HG02678 (cell line): ENCODE results near the gene NCAM1.

ENCODE experiments used
- ATAC-seq: cut with Tn5 transposase; IDR thresholded peaks from one replicate; pipeline ENCODE4 v1.9.1; 2021; ENCODE audit warnings: mild to moderate bottlenecking, moderate library complexity; ENCODE audit not compliant: unreplicated experiment

Gene NCAM1

GRCh38 chr11:113124578-113124977, 163.4 kb downstream of the NCAM1 start:
- ATAC-seq: no peak

- no peak for ATAC-seq
Measured at GRCh38 chr11:113129261-113129992, 168.2 kb downstream of the NCAM1 start.

- ATAC-seq: no peak
Measured at GRCh38 chr11:113131036-113131775, 170.0 kb downstream of the NCAM1 start.

GRCh38 chr11:113133071-113133470, 171.9 kb downstream of the NCAM1 start:
- ATAC-seq: no peak

GRCh38 chr11:113134626-113135025, 173.4 kb downstream of the NCAM1 start:
- ATAC-seq: no peak

GRCh38 chr11:113137713-113138529, 176.7 kb downstream of the NCAM1 start:
- no peak for ATAC-seq

GRCh38 chr11:113138731-113139130, 177.5 kb downstream of the NCAM1 start:
- no peak for ATAC-seq

- ATAC-seq: no peak
Measured at GRCh38 chr11:113141010-113141409, 179.8 kb downstream of the NCAM1 start.

GRCh38 chr11:113142508-113142907, 181.3 kb downstream of the NCAM1 start:
- no peak for ATAC-seq

- ATAC-seq: no peak
Measured at GRCh38 chr11:113147249-113147648, 186.0 kb downstream of the NCAM1 start.

GRCh38 chr11:113148076-113148475, 186.9 kb downstream of the NCAM1 start:
- ATAC-seq: no peak

GRCh38 chr11:113148652-113149051, 187.4 kb downstream of the NCAM1 start:
- no peak for ATAC-seq

GRCh38 chr11:113151521-113151920, 190.3 kb downstream of the NCAM1 start:
- no peak for ATAC-seq

- ATAC-seq: no peak
Measured at GRCh38 chr11:113152500-113152899, 191.3 kb downstream of the NCAM1 start.

GRCh38 chr11:113153847-113154246, 192.6 kb downstream of the NCAM1 start:
- ATAC-seq: no peak

GRCh38 chr11:113159988-113160807, 199.0 kb downstream of the NCAM1 start:
- no peak for ATAC-seq

GRCh38 chr11:113160808-113161124, 199.5 kb downstream of the NCAM1 start:
- ATAC-seq: no peak

- no peak for ATAC-seq
Measured at GRCh38 chr11:113161711-113162591, 200.7 kb downstream of the NCAM1 start.

GRCh38 chr11:113162592-113162962, 201.4 kb downstream of the NCAM1 start:
- ATAC-seq: no peak
